ENCODE measurements around the gene MAG. TPM values are rescaled to one million over a fixed set of nuclear protein-coding genes. Genes with fewer than 3 reads are reported as not detected.

MAG gene
- total and polyA plus RNA-seq, 2 of the 13 experiments (the other 11 are each of a cell fraction or from before 2014, with no cell fraction given), result 0.20 to 1.3 TPM

- peak; percentile 95 for TF ChIP-seq ZNF142 (CRISPR knock-in tag; IDR thresholded peaks at IDR 0.05)
- TF ChIP-seq ZFP90 (CRISPR knock-in tag; IDR thresholded peaks at IDR 0.05; ENCODE audit: borderline replicate concordance), result no peak
- TF ChIP-seq NR2C2 (CRISPR knock-in tag; IDR thresholded peaks at IDR 0.05; ENCODE audit: borderline replicate concordance), result peak; percentile 37; the same call in 1 of the 2 replicates
- peak; percentile 65; the same call in 1 of the 2 replicates for TF ChIP-seq TSC22D2 (CRISPR knock-in tag; IDR thresholded peaks at IDR 0.05; ENCODE audit: borderline replicate concordance)
- TF ChIP-seq, protein P1, sequence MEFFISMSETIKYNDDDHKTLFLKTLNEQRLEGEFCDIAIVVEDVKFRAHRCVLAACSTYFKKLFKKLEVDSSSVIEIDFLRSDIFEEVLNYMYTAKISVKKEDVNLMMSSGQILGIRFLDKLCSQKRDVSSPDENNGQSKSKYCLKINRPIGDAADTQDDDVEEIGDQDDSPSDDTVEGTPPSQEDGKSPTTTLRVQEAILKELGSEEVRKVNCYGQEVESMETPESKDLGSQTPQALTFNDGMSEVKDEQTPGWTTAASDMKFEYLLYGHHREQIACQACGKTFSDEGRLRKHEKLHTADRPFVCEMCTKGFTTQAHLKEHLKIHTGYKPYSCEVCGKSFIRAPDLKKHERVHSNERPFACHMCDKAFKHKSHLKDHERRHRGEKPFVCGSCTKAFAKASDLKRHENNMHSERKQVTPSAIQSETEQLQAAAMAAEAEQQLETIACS (CRISPR knock-in tag; IDR thresholded peaks at IDR 0.05), result peak; percentile 75
- TF ChIP-seq ZNF740 (CRISPR knock-in tag; IDR thresholded peaks at IDR 0.05), result peak; percentile 86; the same call in 1 of the 2 replicates
- TF ChIP-seq ZNF326 (CRISPR knock-in tag; IDR thresholded peaks at IDR 0.05; ENCODE audit: borderline replicate concordance), result no peak
- TF ChIP-seq NR3C1 (CRISPR knock-in tag; IDR thresholded peaks at IDR 0.05), result no peak
- TF ChIP-seq, protein P2, sequence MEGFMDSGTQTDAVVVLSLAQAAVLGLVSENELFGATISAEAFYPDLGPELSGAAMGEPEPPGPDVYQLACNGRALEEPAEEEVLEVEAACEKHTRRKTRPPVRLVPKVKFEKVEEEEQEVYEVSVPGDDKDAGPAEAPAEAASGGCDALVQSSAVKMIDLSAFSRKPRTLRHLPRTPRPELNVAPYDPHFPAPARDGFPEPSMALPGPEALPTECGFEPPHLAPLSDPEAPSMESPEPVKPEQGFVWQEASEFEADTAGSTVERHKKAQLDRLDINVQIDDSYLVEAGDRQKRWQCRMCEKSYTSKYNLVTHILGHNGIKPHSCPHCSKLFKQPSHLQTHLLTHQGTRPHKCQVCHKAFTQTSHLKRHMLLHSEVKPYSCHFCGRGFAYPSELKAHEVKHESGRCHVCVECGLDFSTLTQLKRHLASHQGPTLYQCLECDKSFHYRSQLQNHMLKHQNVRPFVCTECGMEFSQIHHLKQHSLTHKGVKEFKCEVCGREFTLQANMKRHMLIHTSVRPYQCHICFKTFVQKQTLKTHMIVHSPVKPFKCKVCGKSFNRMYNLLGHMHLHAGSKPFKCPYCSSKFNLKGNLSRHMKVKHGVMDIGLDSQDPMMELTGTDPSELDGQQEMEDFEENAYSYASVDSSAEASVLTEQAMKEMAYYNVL (CRISPR knock-in tag; IDR thresholded peaks at IDR 0.05; ENCODE audit: borderline replicate concordance), result 0 out of 2 replicates have a peak, but pooled peaks have one; percentile 27
- TF ChIP-seq RFXAP (CRISPR knock-in tag; IDR thresholded peaks at IDR 0.05; ENCODE audit: borderline replicate concordance), result peak; percentile 74; the same call in 1 of the 2 replicates
- TF ChIP-seq, protein P3, sequence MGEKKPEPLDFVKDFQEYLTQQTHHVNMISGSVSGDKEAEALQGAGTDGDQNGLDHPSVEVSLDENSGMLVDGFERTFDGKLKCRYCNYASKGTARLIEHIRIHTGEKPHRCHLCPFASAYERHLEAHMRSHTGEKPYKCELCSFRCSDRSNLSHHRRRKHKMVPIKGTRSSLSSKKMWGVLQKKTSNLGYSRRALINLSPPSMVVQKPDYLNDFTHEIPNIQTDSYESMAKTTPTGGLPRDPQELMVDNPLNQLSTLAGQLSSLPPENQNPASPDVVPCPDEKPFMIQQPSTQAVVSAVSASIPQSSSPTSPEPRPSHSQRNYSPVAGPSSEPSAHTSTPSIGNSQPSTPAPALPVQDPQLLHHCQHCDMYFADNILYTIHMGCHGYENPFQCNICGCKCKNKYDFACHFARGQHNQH (CRISPR knock-in tag; IDR thresholded peaks at IDR 0.05), result no peak
- no peak for TF ChIP-seq ELF4 (CRISPR knock-in tag; IDR thresholded peaks at IDR 0.05; ENCODE audit: borderline replicate concordance)
- TF ChIP-seq ZNF354B (CRISPR knock-in tag; IDR thresholded peaks at IDR 0.05), result no peak
- no peak for TF ChIP-seq PITX1 (CRISPR knock-in tag; IDR thresholded peaks at IDR 0.05)
- TF ChIP-seq POGZ (CRISPR knock-in tag; IDR thresholded peaks at IDR 0.05), result 0 out of 2 replicates have a peak, but pooled peaks have one; percentile 14
- peak; percentile 79 for TF ChIP-seq SAP130 (CRISPR knock-in tag; IDR thresholded peaks at IDR 0.05; ENCODE audit: low read depth)
- TF ChIP-seq YY1 (IDR thresholded peaks at IDR 0.05; ENCODE audit: insufficient read depth, insufficient replicate concordance, low read depth, low read length), result peak; percentile 82
- TF ChIP-seq MEIS2 (CRISPR knock-in tag; IDR thresholded peaks at IDR 0.05), result no peak; the same call in 1 of the 2 replicates
Observed at GRCh38 chr19:35269438-35270117, 22.4 kb upstream of the MAG start (continued).
